ENCODE measurements around the gene ODF4. TPM values are rescaled to one million over a fixed set of nuclear protein-coding genes. Genes with fewer than 3 reads are reported as not detected.
"Not testable (repeated sequence)": the region's sequence is repeated elsewhere in the genome, so short reads cannot be mapped to it uniquely, and the experiment has no call there.

Gene ODF4
- total RNA-seq, 4 donors from 2014 or later: not detected

GRCh38 chr17:8345951-8346665 is 6.5 kb downstream of the ODF4 start:
- peaks cover 0 to 10% of the 10 kb centered on the region in 2 donors for H3K27me3 ChIP-seq
- TF ChIP-seq CTCF (IDR thresholded peaks at IDR 0.05) (no peak), POLR2A (IDR thresholded peaks at IDR 0.05) (no peak), EP300 (IDR thresholded peaks at IDR 0.05) (no peak)
- 79 to 82% methylated on average over 5 of the region's 5 CpGs for WGBS, 2 donors
- no peaks in the 10 kb centered on the region for H3K36me3 ChIP-seq
- no peak overlapping the region for H3K4me3 ChIP-seq
- no peaks in the 10 kb centered on the region for H3K9me3 ChIP-seq
- H3K4me1 ChIP-seq: no peaks in the 10 kb centered on the region
- no peak for DNase-seq (ENCODE audit: low spot score in 2 of 2)
- H3K27ac ChIP-seq: no peak overlapping the region

GRCh38 chr17:8347001-8347400 is 7.4 kb downstream of the ODF4 start:
- not testable (repeated sequence) for H3K9me3 ChIP-seq; H3K27ac ChIP-seq; DNase-seq (ENCODE audit: low spot score in 2 of 2); H3K4me1 ChIP-seq; H3K36me3 ChIP-seq
- Histone ChIP-seq H3K4me3 (peak overlapping the region in 1 of 4 donors; percentile 16), H3K27me3 (peaks cover 0 to 10% of the 10 kb centered on the region in 2 donors)
- WGBS, 2 donors: 61 to 80% methylated on average over 8 to 10 of the region's 25 CpGs

GRCh38 chr17:8350339-8350738 is 10.7 kb downstream of the ODF4 start:
- DNase-seq (ENCODE audit: low spot score in 2 of 2): no peak
- H3K4me1 ChIP-seq: no peaks in the 10 kb centered on the region
- H3K27ac ChIP-seq: no peak overlapping the region
- no peak overlapping the region for H3K4me3 ChIP-seq
- WGBS, 2 donors: 78 to 79% methylated on average over 7 of the region's 7 CpGs
- TF ChIP-seq EP300 (IDR thresholded peaks at IDR 0.05) (no peak), POLR2A (IDR thresholded peaks at IDR 0.05) (no peak), CTCF (IDR thresholded peaks at IDR 0.05) (no peak)
- no peaks in the 10 kb centered on the region for H3K9me3 ChIP-seq
- peaks cover 0 to 10% of the 10 kb centered on the region in 2 donors for H3K27me3 ChIP-seq
- no peaks in the 10 kb centered on the region for H3K36me3 ChIP-seq

GRCh38 chr17:8353736-8354135 is 14.1 kb downstream of the ODF4 start:
- no peak for TF ChIP-seq CTCF (IDR thresholded peaks at IDR 0.05)
- H3K4me3 ChIP-seq: no peak overlapping the region
- H3K36me3 ChIP-seq: no peaks in the 10 kb centered on the region
- no peaks in the 10 kb centered on the region for H3K27me3 ChIP-seq
- no peaks in the 10 kb centered on the region for H3K4me1 ChIP-seq
- H3K27ac ChIP-seq: no peak overlapping the region
- 73 to 79% methylated on average over 7 of the region's 7 CpGs for WGBS, 2 donors
- no peak for DNase-seq (ENCODE audit: low spot score in 2 of 2)
- no peaks in the 10 kb centered on the region for H3K9me3 ChIP-seq

- TF ChIP-seq EP300 (IDR thresholded peaks at IDR 0.05) (no peak), POLR2A (IDR thresholded peaks at IDR 0.05) (no peak), CTCF (IDR thresholded peaks at IDR 0.05) (no peak)
- Histone ChIP-seq H3K4me3 (no peak overlapping the region), H3K4me1 (no peaks in the 10 kb centered on the region), H3K27me3 (no peaks in the 10 kb centered on the region), H3K9me3 (no peaks in the 10 kb centered on the region), H3K36me3 (no peaks in the 10 kb centered on the region), H3K27ac (no peak overlapping the region)
- WGBS, 2 donors: 52 to 56% methylated on average over 8 of the region's 8 CpGs
- no peak for DNase-seq (ENCODE audit: low spot score in 2 of 2)
These were observed 14.6 kb downstream of the ODF4 start for GRCh38 chr17:8354236-8354635.

GRCh38 chr17:8357910-8358309 is 18.3 kb downstream of the ODF4 start:
- Histone ChIP-seq H3K27me3 (no peaks in the 10 kb centered on the region), H3K4me1 (peaks cover 0 to 12% (median 0%) of the 10 kb centered on the region in 4 donors), H3K4me3 (no peak overlapping the region), H3K36me3 (no peaks in the 10 kb centered on the region), H3K9me3 (no peaks in the 10 kb centered on the region), H3K27ac (no peak overlapping the region)
- TF ChIP-seq CTCF (IDR thresholded peaks at IDR 0.05) (no peak), EP300 (IDR thresholded peaks at IDR 0.05) (no peak), POLR2A (IDR thresholded peaks at IDR 0.05) (no peak)
- no peak for DNase-seq (ENCODE audit: low spot score in 2 of 2)
- WGBS, 2 donors: 90 to 93% methylated on average over 3 of the region's 3 CpGs
